HEK293 (cell line): ENCODE measurements around the gene UFD1.

Experiments
- GFI1B ChIP-seq: fragments of 450-650 bp; formaldehyde crosslinking; IDR thresholded peaks from 2 replicates; pipeline ENCODE4 v1.5.1; 2016; ENCODE audit warnings: missing biosample characterization, missing genetic modification characterization
- GLI4 ChIP-seq: fragments of 450-650 bp; formaldehyde crosslinking; IDR thresholded peaks from 2 replicates; pipeline ENCODE4 v1.5.1; 2016; ENCODE audit warnings: missing biosample characterization, missing genetic modification characterization
- IKZF3 ChIP-seq: fragments of 450-650 bp; IDR thresholded peaks from 2 replicates; pipeline ENCODE4 v1.5.0; 2018; ENCODE audit warnings: missing biosample characterization, mild to moderate bottlenecking, missing genetic modification characterization, moderate library complexity
- INSM2 ChIP-seq: fragments of 450-650 bp; formaldehyde crosslinking; IDR thresholded peaks from 2 replicates; pipeline ENCODE4 v1.5.1; 2016; ENCODE audit warnings: missing biosample characterization, missing genetic modification characterization
- KLF16 ChIP-seq: fragments of 450-650 bp; formaldehyde crosslinking; IDR thresholded peaks from 2 replicates; pipeline ENCODE4 v1.5.1; 2017; ENCODE audit warnings: missing biosample characterization, missing genetic modification characterization
- KLF7 ChIP-seq: fragments of 450-650 bp; formaldehyde crosslinking; IDR thresholded peaks from 2 replicates; pipeline ENCODE4 v1.5.1; 2016; ENCODE audit warnings: missing biosample characterization, missing genetic modification characterization, borderline replicate concordance
- MEIS1 ChIP-seq: sonication (generic); formaldehyde crosslinking; IDR thresholded peaks from 2 replicates; pipeline ENCODE4 v1.8.1; 2022; ENCODE audit warnings: missing genetic modification reagents, mild to moderate bottlenecking, borderline replicate concordance
- MZF1 ChIP-seq: fragments of 450-650 bp; formaldehyde crosslinking; IDR thresholded peaks from 2 replicates; pipeline ENCODE4 v1.5.1; 2017; ENCODE audit warnings: missing biosample characterization, missing genetic modification characterization, borderline replicate concordance
- PBX3 ChIP-seq: sonication (generic); formaldehyde crosslinking; IDR thresholded peaks from 2 replicates; pipeline ENCODE4 v1.8.1; 2022; ENCODE audit warnings: mild to moderate bottlenecking, moderate library complexity, missing genetic modification reagents
- REST ChIP-seq: fragments of 450-650 bp; formaldehyde crosslinking; IDR thresholded peaks from 2 replicates; pipeline ENCODE4 v1.5.1; 2016; ENCODE audit warnings: missing biosample characterization, missing genetic modification characterization
- SCRT1 ChIP-seq: fragments of 450-650 bp; formaldehyde crosslinking; IDR thresholded peaks from 2 replicates; pipeline ENCODE4 v1.5.1; 2016; ENCODE audit warnings: missing biosample characterization, missing genetic modification characterization, borderline replicate concordance
- SCRT2 ChIP-seq: fragments of 450-650 bp; formaldehyde crosslinking; IDR thresholded peaks from 2 replicates; pipeline ENCODE4 v1.5.1; 2016; ENCODE audit warnings: missing biosample characterization, missing genetic modification characterization
- SP7 ChIP-seq: fragments of 450-650 bp; formaldehyde crosslinking; IDR thresholded peaks from 2 replicates; pipeline ENCODE4 v1.5.1; 2016; ENCODE audit warnings: missing biosample characterization, missing genetic modification characterization
- TRIM28 ChIP-seq: IDR thresholded peaks from 2 replicates; pipeline ENCODE4 v1.6.1; 2011; ENCODE audit warnings: low read length, control low read depth, borderline replicate concordance
- YY1 ChIP-seq: fragments of 450-650 bp; formaldehyde crosslinking; IDR thresholded peaks from 2 replicates; pipeline ENCODE4 v1.5.1; 2018; ENCODE audit warnings: missing biosample characterization, missing genetic modification characterization
- ZBTB1 ChIP-seq: fragments of 450-650 bp; formaldehyde crosslinking; IDR thresholded peaks from 2 replicates; pipeline ENCODE4 v1.5.1; 2016; ENCODE audit warnings: missing biosample characterization, missing genetic modification characterization
- ZBTB20 ChIP-seq: fragments of 450-650 bp; formaldehyde crosslinking; IDR thresholded peaks from 2 replicates; pipeline ENCODE4 v1.5.1; 2016; ENCODE audit warnings: missing biosample characterization, missing genetic modification characterization
- ZBTB21 ChIP-seq: fragments of 450-650 bp; formaldehyde crosslinking; IDR thresholded peaks from 2 replicates; pipeline ENCODE4 v1.5.1; 2017; ENCODE audit warnings: missing biosample characterization, missing genetic modification characterization
- ZNF155 ChIP-seq: fragments of 450-650 bp; formaldehyde crosslinking; IDR thresholded peaks from 2 replicates; pipeline ENCODE4 v1.5.1; 2016; ENCODE audit warnings: missing biosample characterization, missing genetic modification characterization
- ZNF184 ChIP-seq: fragments of 450-650 bp; IDR thresholded peaks from 2 replicates; pipeline ENCODE4 v1.5.1; 2018; ENCODE audit warnings: missing biosample characterization, mild to moderate bottlenecking, missing genetic modification characterization
- ZNF23 ChIP-seq: fragments of 450-650 bp; formaldehyde crosslinking; IDR thresholded peaks from 2 replicates; pipeline ENCODE4 v1.5.1; 2016; ENCODE audit warnings: missing biosample characterization, missing genetic modification characterization, borderline replicate concordance
- ZNF292 ChIP-seq: fragments of 450-650 bp; formaldehyde crosslinking; IDR thresholded peaks from 2 replicates; pipeline ENCODE4 v1.5.1; 2016; ENCODE audit warnings: low read depth, missing biosample characterization, missing genetic modification characterization, borderline replicate concordance
- ZNF341 ChIP-seq: fragments of 450-650 bp; formaldehyde crosslinking; IDR thresholded peaks from 2 replicates; pipeline ENCODE4; 2016; ENCODE audit warnings: low read depth, missing biosample characterization, missing genetic modification characterization
- ZNF426 ChIP-seq: fragments of 450-650 bp; formaldehyde crosslinking; IDR thresholded peaks from 2 replicates; pipeline ENCODE4 v1.5.1; 2017; ENCODE audit warnings: missing biosample characterization, missing genetic modification characterization, mild to moderate bottlenecking, inconsistent platforms, moderate library complexity
- ZNF48 ChIP-seq: fragments of 450-650 bp; formaldehyde crosslinking; IDR thresholded peaks from 2 replicates; pipeline ENCODE4 v1.5.1; 2016; ENCODE audit warnings: missing biosample characterization, missing genetic modification characterization
- ZNF510 ChIP-seq: fragments of 450-650 bp; formaldehyde crosslinking; IDR thresholded peaks from 2 replicates; pipeline ENCODE4 v1.5.1; 2018; ENCODE audit warnings: mild to moderate bottlenecking, missing genetic modification characterization, missing biosample characterization; ENCODE audit not compliant: insufficient replicate concordance
- ZNF521 ChIP-seq: fragments of 450-650 bp; formaldehyde crosslinking; IDR thresholded peaks from 2 replicates; pipeline ENCODE4 v1.5.1; 2017; ENCODE audit warnings: missing biosample characterization, mild to moderate bottlenecking, missing genetic modification characterization
- ZNF629 ChIP-seq: fragments of 450-650 bp; formaldehyde crosslinking; IDR thresholded peaks from 2 replicates; pipeline ENCODE4 v1.5.1; 2017; ENCODE audit warnings: missing biosample characterization, missing genetic modification characterization
- ZNF664 ChIP-seq: fragments of 450-650 bp; formaldehyde crosslinking; IDR thresholded peaks from 2 replicates; pipeline ENCODE4 v1.5.1; 2016; ENCODE audit warnings: missing biosample characterization, missing genetic modification characterization
- ZNF692 ChIP-seq: fragments of 450-650 bp; formaldehyde crosslinking; IDR thresholded peaks from 2 replicates; pipeline ENCODE4 v1.5.1; 2016; ENCODE audit warnings: missing biosample characterization, missing genetic modification characterization
- ZSCAN23 ChIP-seq: fragments of 450-650 bp; formaldehyde crosslinking; IDR thresholded peaks from 2 replicates; pipeline ENCODE4 v1.5.1; 2016; ENCODE audit warnings: missing biosample characterization, missing genetic modification characterization
- ZSCAN30 ChIP-seq: fragments of 450-650 bp; IDR thresholded peaks from 2 replicates; pipeline ENCODE4 v1.5.1; 2018; ENCODE audit warnings: missing biosample characterization, mild to moderate bottlenecking, missing genetic modification characterization, moderate library complexity
- ZXDB ChIP-seq: fragments of 450-650 bp; formaldehyde crosslinking; IDR thresholded peaks from 2 replicates; pipeline ENCODE4 v1.5.1; 2016; ENCODE audit warnings: missing biosample characterization, missing genetic modification characterization

Gene UFD1

GRCh38 chr22:19429950-19430889, 48.8 kb downstream of the UFD1 start (continued):
- TF ChIP-seq ZNF692 (peak; percentile 39; the same call in 1 of the 2 replicates), TRIM28 (no peak), ZBTB1 (tag by site-specific recombination) (no peak), ZNF341 (tag by site-specific recombination) (0 out of 2 replicates have a peak, but pooled peaks have one; percentile 19), ZBTB21 (peak; percentile 71; the same call in 1 of the 2 replicates), ZNF155 (tag by site-specific recombination) (no peak), ZNF426 (no peak), KLF16 (no peak), GFI1B (tag by site-specific recombination) (no peak), ZNF521 (no peak), ZNF48 (tag by site-specific recombination) (no peak), ZNF23 (no peak), IKZF3 (peak; percentile 45; the same call in 1 of the 2 replicates), ZXDB (tag by site-specific recombination) (no peak; the same call in 1 of the 2 replicates), SP7 (tag by site-specific recombination) (no peak), ZNF184 (tag by site-specific recombination) (no peak), PBX3 (no peak), SCRT2 (peak; percentile 27; the same call in 1 of the 2 replicates), REST (tag by site-specific recombination) (no peak), INSM2 (tag by site-specific recombination) (0 out of 2 replicates have a peak, but pooled peaks have one; percentile 7), YY1 (no peak), SCRT1 (tag by site-specific recombination) (no peak), MZF1 (no peak), MEIS1 (CRISPR knock-in tag) (no peak), ZNF510 (tag by site-specific recombination) (no peak), ZNF292 (no peak), KLF7 (tag by site-specific recombination) (no peak), ZSCAN23 (tag by site-specific recombination) (no peak), ZSCAN30 (tag by site-specific recombination) (no peak), ZNF664 (tag by site-specific recombination) (no peak), ZNF629 (tag by site-specific recombination) (peak; percentile 75), ZBTB20 (tag by site-specific recombination) (no peak), GLI4 (no peak)
